Measurements from ENCODE around the gene TPO.
"Not testable (repeated sequence)": the region's sequence is repeated elsewhere in the genome, so short reads cannot be mapped to it uniquely, and the experiment has no call there.

The TPO gene

DNA sequence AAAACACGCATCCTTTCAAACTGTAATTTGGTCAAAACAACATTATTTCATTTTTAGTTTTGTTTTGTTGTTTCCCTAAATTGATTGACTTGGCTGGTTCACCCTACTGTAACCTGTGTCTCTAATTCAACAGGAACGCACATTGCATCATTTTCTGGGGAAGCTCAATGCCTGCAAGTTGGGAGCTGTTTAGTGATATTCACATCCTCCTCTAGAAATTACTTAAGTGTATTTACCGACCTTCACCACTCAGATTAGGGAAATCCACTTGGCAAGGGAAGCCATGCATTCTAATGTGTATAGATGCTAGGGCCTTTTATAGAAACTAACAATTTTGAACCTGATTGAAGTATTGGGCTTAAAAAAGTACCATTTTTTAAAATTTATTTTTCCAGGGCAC, 7.3 kb upstream of the TPO start:
- no peak for DNase-seq

GRCh38 chr2:1406434-1406833, 6.8 kb upstream of the TPO start:
- DNase-seq: no peak

DNA sequence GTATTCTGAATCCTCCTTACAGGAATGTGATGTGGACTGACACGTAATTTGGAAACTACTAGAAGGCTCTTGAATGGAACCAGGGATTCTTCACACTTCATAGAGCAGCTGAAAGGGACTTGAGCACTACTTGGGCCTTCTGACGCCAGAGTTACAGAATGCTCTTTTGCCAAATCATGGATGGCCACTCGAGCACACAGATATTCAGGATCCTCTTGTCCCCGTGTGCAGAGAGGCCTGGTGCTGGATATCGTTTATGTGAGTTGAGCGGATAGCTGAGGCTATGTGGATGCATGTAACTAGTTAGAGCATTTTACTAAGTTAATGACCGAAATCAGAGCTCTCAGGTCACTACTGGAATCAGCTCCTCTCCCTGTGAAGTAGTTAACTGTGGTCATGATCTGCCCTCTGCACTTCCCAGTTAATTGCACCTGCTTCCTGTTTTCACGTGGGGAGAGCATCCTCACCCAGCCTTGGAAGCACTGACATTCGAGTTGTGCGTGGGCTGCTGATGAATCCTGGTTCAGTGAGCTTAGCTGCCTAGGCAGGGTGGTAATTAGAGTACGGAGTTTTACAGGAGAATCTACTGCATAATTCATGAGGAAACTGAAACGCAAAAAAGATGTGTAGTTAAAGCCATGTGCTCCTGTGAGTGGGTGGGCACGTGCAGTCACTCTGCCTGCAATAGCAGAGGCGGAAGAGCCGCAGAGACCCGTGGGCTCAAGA, 5.2 kb upstream of the TPO start:
- DNase-seq: no peak

- DNase-seq: no peak
These were observed 858 bp downstream of the TPO start for GRCh38 chr2:1414121-1414520.

DNA sequence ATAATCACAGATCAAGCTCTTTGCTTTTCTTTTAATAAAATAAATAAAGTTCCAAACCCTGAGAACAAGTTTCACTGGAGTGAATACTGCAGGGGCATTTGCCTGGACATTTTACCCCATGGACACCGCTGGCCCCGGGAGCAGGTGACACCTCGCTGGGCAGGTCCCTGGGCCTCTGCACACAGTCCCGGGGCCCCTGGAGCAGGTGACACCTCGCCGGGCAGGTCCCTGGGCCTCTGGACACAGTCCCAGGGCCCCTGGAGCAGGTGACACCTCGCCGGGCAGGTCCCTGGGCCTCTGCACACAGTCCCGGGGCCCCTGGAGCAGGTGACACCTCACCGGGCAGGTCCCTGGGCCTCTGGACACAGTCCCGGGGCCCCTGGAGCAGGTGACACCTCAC, 1.6 kb downstream of the TPO start:
- not testable (repeated sequence) for DNase-seq

DNA sequence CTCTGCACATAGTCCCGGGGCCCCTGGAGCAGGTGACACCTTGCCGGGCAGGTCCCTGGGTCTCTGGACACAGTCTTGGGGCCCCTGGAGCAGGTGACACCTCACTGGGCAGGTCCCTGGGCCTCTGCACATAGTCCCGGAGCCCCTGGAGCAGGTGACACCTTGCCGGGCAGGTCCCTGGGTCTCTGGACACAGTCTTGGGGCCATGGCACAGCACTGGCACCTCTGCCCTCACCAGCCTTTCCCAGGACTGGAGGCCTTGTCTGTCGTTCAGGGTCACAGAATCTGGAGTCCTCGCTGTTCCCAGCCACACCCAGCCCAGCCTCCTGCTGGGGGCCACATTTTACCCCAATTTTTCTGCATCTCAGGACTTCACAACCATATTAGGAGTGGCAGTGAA, 2.2 kb downstream of the TPO start:
- DNase-seq: no peak

DNA sequence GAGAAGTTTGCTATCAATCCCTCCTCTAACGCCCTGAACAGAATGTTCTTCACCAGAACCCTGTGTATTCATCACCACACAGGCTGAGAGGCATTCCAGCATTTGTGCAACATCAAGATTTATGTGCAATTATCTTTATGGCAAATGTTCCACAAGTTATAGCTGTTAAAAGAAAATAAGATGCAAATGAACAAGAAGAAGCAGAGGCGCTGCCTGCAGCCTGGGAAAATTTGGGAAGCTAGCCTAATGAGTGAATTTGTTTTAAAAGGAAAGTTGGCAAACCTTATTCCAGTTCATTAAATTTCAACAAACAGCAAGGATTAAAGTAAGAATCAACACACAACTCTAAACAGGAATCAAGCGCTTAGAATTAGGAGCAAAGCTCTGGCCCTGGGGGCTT, 5.3 kb downstream of the TPO start:
- DNase-seq: no peak

GRCh38 chr2:1420746-1421480, 7.7 kb downstream of the TPO start:
- no peak for DNase-seq

GRCh38 chr2:1421731-1422130, 8.5 kb downstream of the TPO start:
- DNase-seq: no peak

DNA sequence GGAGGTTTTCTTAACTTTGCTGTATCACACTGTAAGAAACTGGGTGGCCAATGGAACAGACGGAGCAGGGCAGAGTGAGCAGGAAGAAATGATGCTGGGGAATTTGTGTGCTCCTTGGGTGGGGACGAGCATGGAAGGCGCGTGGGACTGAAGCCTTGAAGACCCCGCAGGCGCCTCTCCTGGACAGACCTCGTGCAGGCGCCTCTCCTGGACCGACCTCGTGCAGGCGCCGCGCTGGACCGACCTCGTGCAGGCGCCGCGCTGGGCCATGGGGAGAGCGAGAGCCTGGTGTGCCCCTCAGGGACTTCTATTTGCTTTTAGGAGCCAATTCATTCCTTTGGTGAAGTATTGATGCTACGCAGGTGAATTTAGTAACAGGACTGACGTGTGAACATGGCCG, 8.9 kb downstream of the TPO start:
- no peak for DNase-seq

DNA sequence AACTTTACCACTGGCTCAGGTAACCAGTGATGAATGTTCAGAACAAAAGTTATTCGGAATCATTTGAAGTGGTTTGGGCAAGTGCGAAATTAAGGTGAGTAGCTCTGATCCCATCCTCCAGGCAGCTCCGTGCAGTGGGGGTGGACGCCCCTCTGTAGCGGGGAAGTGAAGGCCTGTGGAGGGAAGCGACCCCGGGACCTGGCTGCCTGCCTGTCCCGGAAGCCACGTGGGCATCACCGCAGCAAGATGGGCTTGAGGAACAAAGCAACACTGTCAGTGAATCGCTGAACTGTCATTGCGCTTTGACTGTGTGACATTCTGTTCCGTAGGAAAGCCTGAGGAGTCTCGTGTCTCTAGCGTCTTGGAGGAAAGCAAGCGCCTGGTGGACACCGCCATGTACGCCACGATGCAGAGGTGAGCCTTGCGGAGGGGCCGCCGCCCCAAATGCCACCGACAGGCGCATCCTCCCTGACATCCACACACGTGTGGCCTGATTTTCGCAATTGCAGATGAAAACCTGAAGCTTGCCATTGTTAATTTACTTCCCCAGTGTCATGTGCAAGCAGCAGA, 9.5 kb downstream of the TPO start:
- DNase-seq: no peak

GRCh38 chr2:1427086-1427485, 13.8 kb downstream of the TPO start:
- no peak for DNase-seq

- DNase-seq: no peak
These were observed 16.6 kb downstream of the TPO start for GRCh38 chr2:1429895-1430294.

- DNase-seq: no peak
These were observed 17.2 kb downstream of the TPO start for GRCh38 chr2:1430491-1430890.

DNA sequence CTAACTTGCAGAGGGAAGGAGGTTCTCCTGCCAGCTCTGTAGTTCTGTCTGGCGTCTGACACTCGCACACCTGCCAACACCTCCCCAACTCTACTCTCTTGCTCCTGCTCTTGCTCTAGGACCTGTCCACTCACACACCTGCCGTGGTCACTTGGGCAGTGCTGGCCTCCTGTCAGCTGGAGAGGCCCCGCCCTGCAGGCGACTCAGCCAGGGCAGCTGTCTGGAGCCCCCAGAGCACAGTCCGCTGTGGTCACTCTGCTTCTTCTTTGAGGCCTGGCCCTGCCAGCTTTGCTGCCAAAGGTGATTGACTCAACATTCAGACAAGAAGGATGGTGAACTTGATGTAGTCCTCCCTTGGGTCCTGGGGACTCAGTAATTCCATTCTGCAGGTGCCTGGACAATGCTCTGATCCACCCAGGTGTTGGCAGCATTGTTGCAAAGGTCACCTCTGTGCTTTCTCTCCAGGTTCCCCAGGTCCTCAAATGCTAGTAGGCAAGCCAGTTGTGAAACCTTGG, 18.7 kb downstream of the TPO start:
- no peak for DNase-seq

- DNase-seq: no peak
These were observed 19.5 kb downstream of the TPO start for GRCh38 chr2:1432726-1433125.

- no peak for DNase-seq
These were observed 23.1 kb downstream of the TPO start for GRCh38 chr2:1436369-1436768.

DNA sequence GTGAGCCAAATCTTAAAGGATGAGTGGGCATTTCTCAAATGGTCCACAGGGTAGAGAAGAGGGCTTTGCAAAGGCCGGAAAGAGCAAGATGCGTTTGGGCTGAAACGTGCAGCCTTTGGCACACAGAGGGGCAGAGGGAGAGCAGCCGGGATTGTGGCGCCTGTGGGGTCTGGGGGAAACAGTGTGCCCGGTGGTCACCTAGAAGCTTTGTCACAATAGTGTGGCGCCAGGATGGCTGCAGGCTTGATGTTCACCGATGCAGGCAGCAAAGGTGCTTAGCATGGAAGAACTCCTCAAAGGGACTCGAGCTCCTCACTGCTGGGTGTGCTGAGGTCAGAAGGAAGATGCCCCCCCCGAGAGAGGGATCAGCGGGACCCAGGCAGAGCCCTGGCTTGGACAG, 23.8 kb downstream of the TPO start:
- DNase-seq: no peak

GRCh38 chr2:1437537-1437936, 24.3 kb downstream of the TPO start:
- DNase-seq: no peak

- DNase-seq: no peak
These were observed 25.7 kb downstream of the TPO start for GRCh38 chr2:1438972-1439371.

DNA sequence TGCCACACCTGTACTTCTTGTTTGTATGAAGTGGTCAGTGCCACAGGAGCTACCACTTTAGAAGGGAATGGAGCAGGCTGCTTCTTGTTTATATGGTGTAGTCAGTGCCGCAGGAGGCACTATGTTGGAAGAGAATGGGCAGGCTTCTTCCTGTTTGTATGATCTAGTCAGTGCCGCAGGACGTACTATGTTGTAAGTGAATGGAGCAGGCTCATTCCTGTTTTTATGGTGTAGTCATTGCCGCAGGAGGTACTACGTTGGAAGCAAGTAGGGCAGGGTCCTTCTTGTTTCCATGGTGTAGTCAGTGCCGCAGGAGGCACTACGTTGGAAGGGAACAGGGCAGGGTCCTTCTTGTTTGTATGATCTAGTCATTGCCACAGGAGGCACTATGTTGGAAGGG, 27.3 kb downstream of the TPO start:
- no peak for DNase-seq

DNA sequence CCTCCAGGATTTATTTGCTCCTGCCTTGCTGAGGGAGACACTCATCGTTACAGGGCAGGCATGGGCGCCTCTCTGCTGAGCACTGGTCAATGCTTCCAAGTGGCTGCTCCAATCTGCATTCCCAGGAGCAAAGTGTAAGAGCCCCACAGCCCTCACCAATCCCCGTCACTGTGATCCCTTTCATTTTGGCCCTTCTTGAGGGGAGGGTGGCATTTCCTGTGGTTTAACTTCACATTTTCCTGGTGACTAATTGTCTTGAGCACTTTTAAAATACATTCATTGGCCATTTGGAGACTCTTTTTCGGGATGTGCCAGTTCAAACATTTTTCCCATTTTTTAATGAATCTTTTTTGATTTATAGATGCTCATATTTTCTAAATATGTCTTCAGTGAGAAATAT, 33.0 kb downstream of the TPO start:
- no peak for DNase-seq

DNA sequence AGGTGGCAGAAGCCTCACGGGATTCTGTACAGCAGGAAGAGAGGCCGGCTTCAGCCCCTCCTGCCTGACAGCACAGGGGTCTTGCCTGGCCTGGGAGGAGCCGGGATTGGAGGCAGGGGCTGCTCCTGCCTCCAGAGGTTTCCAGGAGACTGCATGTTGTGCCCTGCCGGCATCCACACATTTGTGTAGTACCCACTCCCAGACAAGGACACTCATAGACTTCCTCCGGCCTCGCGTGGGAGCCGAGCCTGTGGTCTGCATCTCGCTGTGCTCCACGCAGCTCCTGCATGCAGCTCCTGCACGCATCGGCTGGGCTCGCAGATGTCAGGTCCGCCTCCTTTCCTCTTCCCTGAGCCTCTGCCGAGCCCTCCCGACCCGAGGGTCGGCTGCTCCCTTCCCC, 34.7 kb downstream of the TPO start:
- DNase-seq: no peak

GRCh38 chr2:1450915-1451314, 37.7 kb downstream of the TPO start:
- no peak for DNase-seq

All from CD4-positive, alpha-beta T cell treated with Interleukin-4 for 4 hours (primary cell).